GM12874 (cell line): ENCODE results near the gene CPT1C.

Source experiments
- CTCF ChIP-seq: IDR thresholded peaks from 2 replicates; pipeline ENCODE4 v1.5.1; 2011; ENCODE audit warnings: low read depth, mild to moderate bottlenecking, control low read depth, low read length, moderate library complexity; ENCODE audit not compliant: insufficient read depth

CPT1C gene

GRCh38 chr19:49691243-49692146 is 579 bp downstream of the CPT1C start:
- no peak for TF ChIP-seq CTCF

GRCh38 chr19:49692147-49692506 is 1.2 kb downstream of the CPT1C start:
- no peak for TF ChIP-seq CTCF

GRCh38 chr19:49696115-49696514 is 5.2 kb downstream of the CPT1C start:
- TF ChIP-seq CTCF: no peak

GRCh38 chr19:49696865-49697264 is 5.9 kb downstream of the CPT1C start:
- no peak for TF ChIP-seq CTCF

GRCh38 chr19:49699364-49699763 is 8.4 kb downstream of the CPT1C start:
- no peak for TF ChIP-seq CTCF

- TF ChIP-seq CTCF: no peak
These were observed 9.6 kb downstream of the CPT1C start for GRCh38 chr19:49700563-49700962.

GRCh38 chr19:49701271-49701786 is 10.4 kb downstream of the CPT1C start:
- no peak for TF ChIP-seq CTCF
